ENCODE measurements around the gene TPRN. TPM values are rescaled to one million over a fixed set of nuclear protein-coding genes. Genes with fewer than 3 reads are reported as not detected.

The TPRN gene
- total and polyA plus RNA-seq, 2 of the 4 experiments (the other 2 are of a cell fraction): 1.8 to 5.3 TPM

DNA sequence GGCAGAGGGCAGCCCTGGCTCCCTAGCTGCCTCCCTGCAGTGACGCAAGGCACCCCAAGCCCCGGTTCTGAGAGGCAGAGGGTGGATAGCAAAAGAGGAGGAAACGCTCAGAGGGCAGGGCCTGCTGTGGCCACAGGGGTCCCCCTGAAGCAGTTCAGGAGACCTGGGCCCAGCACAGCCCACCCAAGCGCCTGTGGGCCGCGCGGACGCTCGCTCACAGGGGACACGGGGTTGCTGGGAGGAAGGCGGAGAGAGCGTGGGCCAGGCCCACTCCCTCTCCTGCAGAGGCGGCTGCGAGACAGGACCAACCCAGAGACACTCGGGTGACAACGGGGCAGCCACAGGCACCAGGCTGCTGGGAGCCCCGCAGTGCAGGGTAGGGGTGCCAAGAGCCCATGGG lies 20.8 kb downstream of the TPRN start:
- Histone ChIP-seq H3K4me3 (ENCODE audit: insufficient read depth, low read depth, low read length) (no peak overlapping the region), H3K4me1 (ENCODE audit: control insufficient read depth, insufficient read depth, low read length) (no peaks in the 10 kb centered on the region; the same call in 1 of the 2 replicates), H3K9ac (ENCODE audit: low read depth, low read length) (no peak overlapping the region), H2AFZ (replicated peaks; ENCODE audit: low read length, poor library complexity) (no peak overlapping the region), H2BK120ac (ENCODE audit: low read depth, low read length) (no peak overlapping the region), H3K27me3 (ENCODE audit: control insufficient read depth, insufficient read depth, low read length) (no peaks in the 10 kb centered on the region), H3K4me2 (ENCODE audit: low read depth, low read length) (no peak overlapping the region), H2AK9ac (replicated peaks; ENCODE audit: low read depth, low read length, poor library complexity) (no peak overlapping the region), H4K20me1 (ENCODE audit: insufficient read depth, low read length) (no peaks in the 10 kb centered on the region; the same call in 1 of the 2 replicates), H3K18ac (ENCODE audit: low read depth, low read length) (no peak overlapping the region), H3K9me1 (ENCODE audit: insufficient read depth, low read length) (0 out of 2 replicates have a peak, but pooled peaks cover 2% of the 10 kb centered on the region), H4K8ac (ENCODE audit: low read depth in 2 of 2, low read length in 2 of 2) (no peak overlapping the region), H3K27ac (ENCODE audit: insufficient read depth, low read length) (no peak overlapping the region), H3K23ac (ENCODE audit: low read depth, low read length) (no peak overlapping the region), H3K36me3 (ENCODE audit: control insufficient read depth, insufficient read depth, low read length) (peaks cover 64% of the 10 kb centered on the region), H3K56ac (ENCODE audit: extremely low read depth, insufficient read depth, low read length) (no peak overlapping the region), H3K4ac (ENCODE audit: low read depth, low read length) (no peak overlapping the region), H2AK5ac (ENCODE audit: low read depth, low read length) (no peak overlapping the region), H2BK5ac (ENCODE audit: low read depth, low read length, poor library complexity, severe bottlenecking) (no peak overlapping the region), H3K14ac (replicated peaks; ENCODE audit: low read depth, low read length) (no peak overlapping the region), H2BK15ac (ENCODE audit: low read depth, low read length) (no peak overlapping the region), H3K79me1 (ENCODE audit: low read depth in 1 of 2, low read length in 2 of 2) (no peaks in the 10 kb centered on the region; a peak in 1 of 4 replicates), H4K5ac (ENCODE audit: low read depth, low read length) (no peak overlapping the region), H3K9me3 (ENCODE audit: control insufficient read depth, insufficient read depth, low read length) (no peaks in the 10 kb centered on the region), H4K91ac (ENCODE audit: insufficient read depth, low read depth, low read length) (no peak overlapping the region), H2BK20ac (ENCODE audit: low read depth, low read length) (no peak overlapping the region)
- CTCF ChIA-PET: no interaction called here
- intact Hi-C loops (cut with micrococcal nuclease): no loop called here
- 95% methylated on average over 12 of the region's 17 CpGs; no CpG with 5 or more reads in 1 of the 2 experiments for WGBS, 2 experiments (ENCODE audit: extremely low coverage in 2 of 2, insufficient read length in 1 of 2)
- no peak for ATAC-seq (ENCODE audit: low read depth)
- dilution Hi-C loops (cut with HindIII; ENCODE audit: low sequenced_read_pairs, unreplicated experiment): no loop called here
- TF ChIP-seq POLR2A (IDR thresholded peaks at IDR 0.05; ENCODE audit: low read depth, low read length) (no peak), BHLHE40 (IDR thresholded peaks at IDR 0.05; ENCODE audit: low read depth, low read length) (no peak), CHD1 (IDR thresholded peaks at IDR 0.05; ENCODE audit: low read depth, low read length) (no peak), MAZ (IDR thresholded peaks at IDR 0.05; ENCODE audit: borderline replicate concordance, low read depth, low read length) (no peak), FOS (IDR thresholded peaks at IDR 0.05; ENCODE audit: low read depth, low read length) (no peak), RAD21 (IDR thresholded peaks at IDR 0.05; ENCODE audit: low read length) (no peak)
- TF ChIP-seq, protein P1, sequence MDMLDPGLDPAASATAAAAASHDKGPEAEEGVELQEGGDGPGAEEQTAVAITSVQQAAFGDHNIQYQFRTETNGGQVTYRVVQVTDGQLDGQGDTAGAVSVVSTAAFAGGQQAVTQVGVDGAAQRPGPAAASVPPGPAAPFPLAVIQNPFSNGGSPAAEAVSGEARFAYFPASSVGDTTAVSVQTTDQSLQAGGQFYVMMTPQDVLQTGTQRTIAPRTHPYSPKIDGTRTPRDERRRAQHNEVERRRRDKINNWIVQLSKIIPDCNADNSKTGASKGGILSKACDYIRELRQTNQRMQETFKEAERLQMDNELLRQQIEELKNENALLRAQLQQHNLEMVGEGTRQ (IDR thresholded peaks at IDR 0.05; ENCODE audit: low read depth, low read length): no peak
- TF ChIP-seq, protein P2, sequence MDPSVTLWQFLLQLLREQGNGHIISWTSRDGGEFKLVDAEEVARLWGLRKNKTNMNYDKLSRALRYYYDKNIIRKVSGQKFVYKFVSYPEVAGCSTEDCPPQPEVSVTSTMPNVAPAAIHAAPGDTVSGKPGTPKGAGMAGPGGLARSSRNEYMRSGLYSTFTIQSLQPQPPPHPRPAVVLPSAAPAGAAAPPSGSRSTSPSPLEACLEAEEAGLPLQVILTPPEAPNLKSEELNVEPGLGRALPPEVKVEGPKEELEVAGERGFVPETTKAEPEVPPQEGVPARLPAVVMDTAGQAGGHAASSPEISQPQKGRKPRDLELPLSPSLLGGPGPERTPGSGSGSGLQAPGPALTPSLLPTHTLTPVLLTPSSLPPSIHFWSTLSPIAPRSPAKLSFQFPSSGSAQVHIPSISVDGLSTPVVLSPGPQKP (IDR thresholded peaks at IDR 0.05; ENCODE audit: borderline replicate concordance, low read depth, low read length): no peak
- TF ChIP-seq, protein P3, sequence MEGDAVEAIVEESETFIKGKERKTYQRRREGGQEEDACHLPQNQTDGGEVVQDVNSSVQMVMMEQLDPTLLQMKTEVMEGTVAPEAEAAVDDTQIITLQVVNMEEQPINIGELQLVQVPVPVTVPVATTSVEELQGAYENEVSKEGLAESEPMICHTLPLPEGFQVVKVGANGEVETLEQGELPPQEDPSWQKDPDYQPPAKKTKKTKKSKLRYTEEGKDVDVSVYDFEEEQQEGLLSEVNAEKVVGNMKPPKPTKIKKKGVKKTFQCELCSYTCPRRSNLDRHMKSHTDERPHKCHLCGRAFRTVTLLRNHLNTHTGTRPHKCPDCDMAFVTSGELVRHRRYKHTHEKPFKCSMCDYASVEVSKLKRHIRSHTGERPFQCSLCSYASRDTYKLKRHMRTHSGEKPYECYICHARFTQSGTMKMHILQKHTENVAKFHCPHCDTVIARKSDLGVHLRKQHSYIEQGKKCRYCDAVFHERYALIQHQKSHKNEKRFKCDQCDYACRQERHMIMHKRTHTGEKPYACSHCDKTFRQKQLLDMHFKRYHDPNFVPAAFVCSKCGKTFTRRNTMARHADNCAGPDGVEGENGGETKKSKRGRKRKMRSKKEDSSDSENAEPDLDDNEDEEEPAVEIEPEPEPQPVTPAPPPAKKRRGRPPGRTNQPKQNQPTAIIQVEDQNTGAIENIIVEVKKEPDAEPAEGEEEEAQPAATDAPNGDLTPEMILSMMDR (conservative IDR thresholded peaks at IDR 0.05; ENCODE audit: low read depth, low read length): no peak
- no TSS peak for BruUV-seq (replicated peaks)
- POLR2A ChIA-PET (ENCODE audit: unreplicated experiment): no interaction called here
- in situ Hi-C loops (cut with MboI; ENCODE audit: low sequenced_read_pairs): no loop called here
- no peak for DNase-seq
